HepG2 (cell line): ENCODE measurements around the gene NPY4R2.
"Not testable (repeated sequence)": the region's sequence is repeated elsewhere in the genome, so short reads cannot be mapped to it uniquely, and the experiment has no call there.

ENCODE experiments used
- FLYWCH1 ChIP-seq: sonication (generic); formaldehyde crosslinking; IDR thresholded peaks from 2 replicates; pipeline ENCODE4 v1.8.1; 2023; ENCODE audit warnings: mild to moderate bottlenecking, missing genetic modification reagents
- KLF11 ChIP-seq: IDR thresholded peaks from 2 replicates; pipeline ENCODE4 v1.6.1; 2016; ENCODE audit warnings: missing compliant biosample characterization
- PHF8 ChIP-seq: sonication (generic); formaldehyde crosslinking; IDR thresholded peaks from 2 replicates; pipeline ENCODE4 v1.5.0; 2020; ENCODE audit warnings: missing genetic modification reagents
- SNAPC2 ChIP-seq: sonication (generic); formaldehyde crosslinking; IDR thresholded peaks from 2 replicates; pipeline ENCODE4 v1.8.1; 2022; ENCODE audit warnings: mild to moderate bottlenecking, missing genetic modification reagents
- TEF ChIP-seq: sonication (generic); formaldehyde crosslinking; IDR thresholded peaks from 2 replicates; pipeline ENCODE4 v1.5.0; 2020; ENCODE audit warnings: missing genetic modification reagents
- ZBTB1 ChIP-seq: sonication (generic); formaldehyde crosslinking; IDR thresholded peaks from 2 replicates; pipeline ENCODE4 v1.4.0; 2020; ENCODE audit warnings: missing genetic modification reagents, borderline replicate concordance
- ZBTB25 ChIP-seq: IDR thresholded peaks from 2 replicates; pipeline ENCODE4 v1.6.1; 2018; ENCODE audit warnings: missing genetic modification reagents
- ZNF264 ChIP-seq: sonication (generic); formaldehyde crosslinking; IDR thresholded peaks from 2 replicates; pipeline ENCODE4 v1.4.0; 2020; ENCODE audit warnings: missing genetic modification reagents
- ZNF335 ChIP-seq: sonication (generic); formaldehyde crosslinking; IDR thresholded peaks from 2 replicates; pipeline ENCODE4 v1.4.0; 2020; ENCODE audit warnings: missing genetic modification reagents
- TF ChIP-seq, protein P1 (sequence below): sonication (generic); formaldehyde crosslinking; IDR thresholded peaks from 2 replicates; pipeline ENCODE4 v1.8.0; 2022; ENCODE audit warnings: mild to moderate bottlenecking, missing genetic modification reagents, moderate library complexity

- TF ChIP-seq ZNF335 (CRISPR knock-in tag); KLF11 (CRISPR knock-in tag); ZBTB25 (CRISPR knock-in tag); FLYWCH1 (CRISPR knock-in tag); TEF (CRISPR knock-in tag); PHF8 (CRISPR knock-in tag); ZBTB1; ZNF264; SNAPC2 (CRISPR knock-in tag): not testable (repeated sequence)
- TF ChIP-seq, protein P1, sequence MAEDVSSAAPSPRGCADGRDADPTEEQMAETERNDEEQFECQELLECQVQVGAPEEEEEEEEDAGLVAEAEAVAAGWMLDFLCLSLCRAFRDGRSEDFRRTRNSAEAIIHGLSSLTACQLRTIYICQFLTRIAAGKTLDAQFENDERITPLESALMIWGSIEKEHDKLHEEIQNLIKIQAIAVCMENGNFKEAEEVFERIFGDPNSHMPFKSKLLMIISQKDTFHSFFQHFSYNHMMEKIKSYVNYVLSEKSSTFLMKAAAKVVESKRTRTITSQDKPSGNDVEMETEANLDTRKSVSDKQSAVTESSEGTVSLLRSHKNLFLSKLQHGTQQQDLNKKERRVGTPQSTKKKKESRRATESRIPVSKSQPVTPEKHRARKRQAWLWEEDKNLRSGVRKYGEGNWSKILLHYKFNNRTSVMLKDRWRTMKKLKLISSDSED (CRISPR knock-in tag): not testable (repeated sequence)
Measured at GRCh38 chr10:47872236-47872635, 46.2 kb upstream of the NPY4R2 start.
